H9 (cell line): ENCODE measurements around the gene TPM2. TPM values are rescaled to one million over a fixed set of nuclear protein-coding genes. Genes with fewer than 3 reads are reported as not detected.

Source experiments
- DNase-seq: peaks from one replicate; pipeline ENCODE4 v3.0.0-alpha.2; 2017
- H2AFZ ChIP-seq: one replicate; pipeline ENCODE4 v1.6.1; 2013; ENCODE audit warnings: mild to moderate bottlenecking, low read length, control low read depth, moderate library complexity
- H2AK5ac ChIP-seq: 2 replicates; pipeline ENCODE4 v1.6.1; 2013; ENCODE audit warnings: low read length, control low read depth, mixed read lengths; ENCODE audit not compliant: insufficient read length
- H2BK120ac ChIP-seq: one replicate; pipeline ENCODE4 v1.6.1; 2013; ENCODE audit warnings: low read depth, mild to moderate bottlenecking, low read length, control low read depth, inconsistent platforms; ENCODE audit not compliant: poor library complexity, severe bottlenecking
- H2BK12ac ChIP-seq: 2 replicates; pipeline ENCODE4 v1.6.1; 2013; ENCODE audit warnings: low read length, control low read depth, mixed read lengths, low read depth; ENCODE audit not compliant: insufficient read length
- H2BK15ac ChIP-seq: 2 replicates; pipeline ENCODE4 v1.6.1; 2013; ENCODE audit warnings: low read depth, low read length, control low read depth
- H2BK20ac ChIP-seq: one replicate; pipeline ENCODE4 v1.6.1; 2013; ENCODE audit warnings: low read depth, mild to moderate bottlenecking, low read length, control low read depth, inconsistent platforms; ENCODE audit not compliant: poor library complexity, severe bottlenecking
- H2BK5ac ChIP-seq: 2 replicates; pipeline ENCODE4 v1.6.1; 2013; ENCODE audit warnings: low read length, control low read depth, mixed read lengths; ENCODE audit not compliant: insufficient read length
- H3K14ac ChIP-seq: 2 replicates; pipeline ENCODE4 v1.6.1; 2013; ENCODE audit warnings: low read length, control low read depth; ENCODE audit not compliant: insufficient read depth
- H3K18ac ChIP-seq: 2 replicates; pipeline ENCODE4 v1.6.1; 2013; ENCODE audit warnings: low read depth, mild to moderate bottlenecking, mixed read lengths, low read length, control low read depth; ENCODE audit not compliant: insufficient read length
- H3K23ac ChIP-seq: 2 replicates; pipeline ENCODE4 v1.6.1; 2013; ENCODE audit warnings: low read length, control low read depth, mixed read lengths, low read depth; ENCODE audit not compliant: insufficient read length
- H3K23me2 ChIP-seq: 2 replicates; pipeline ENCODE4 v1.6.1; 2013; ENCODE audit warnings: low read depth, mild to moderate bottlenecking, mixed read lengths, low read length, control low read depth; ENCODE audit not compliant: insufficient read length, poor library complexity, severe bottlenecking
- H3K27ac ChIP-seq: 2 replicates; pipeline ENCODE4 v1.5.1; 2013; ENCODE audit warnings: low read length, control low read depth, mixed read lengths, low read depth; ENCODE audit not compliant: insufficient read length
- H3K27me3 ChIP-seq: 2 replicates; pipeline ENCODE4 v1.6.1; 2013; ENCODE audit warnings: low read length, control low read depth, inconsistent platforms; ENCODE audit not compliant: insufficient read depth
- H3K4ac ChIP-seq: 2 replicates; pipeline ENCODE4 v1.6.1; 2013; ENCODE audit warnings: low read depth, mild to moderate bottlenecking, control low read depth, inconsistent platforms, low read length, moderate library complexity
- H3K4me1 ChIP-seq: 2 replicates; pipeline ENCODE4 v1.6.1; 2013; ENCODE audit warnings: low read length, control low read depth, inconsistent platforms; ENCODE audit not compliant: insufficient read depth
- H3K4me2 ChIP-seq: 2 replicates; pipeline ENCODE4 v1.6.1; 2013; ENCODE audit warnings: low read length, control low read depth, mixed read lengths; ENCODE audit not compliant: insufficient read length, insufficient read depth
- H3K56ac ChIP-seq: 2 replicates; pipeline ENCODE4 v1.6.1; 2013; ENCODE audit warnings: low read depth, mild to moderate bottlenecking, mixed read lengths, low read length, control low read depth; ENCODE audit not compliant: insufficient read length
- H3K79me1 ChIP-seq: 2 replicates; pipeline ENCODE4 v1.6.1; 2013; ENCODE audit warnings: low read depth, mild to moderate bottlenecking, moderate library complexity, low read length, control low read depth, inconsistent platforms; ENCODE audit not compliant: insufficient read depth, poor library complexity, severe bottlenecking
- H3K79me2 ChIP-seq: 2 replicates; pipeline ENCODE4 v1.6.1; 2013; ENCODE audit warnings: low read length, control low read depth, inconsistent platforms; ENCODE audit not compliant: insufficient read depth
- H3K9ac ChIP-seq: 2 replicates; pipeline ENCODE4 v1.6.1; 2013; ENCODE audit warnings: low read length, control low read depth, mixed read lengths; ENCODE audit not compliant: insufficient read length; ENCODE audit errors: extremely low read depth
- H3K9me3 ChIP-seq: one replicate; pipeline ENCODE4 v1.6.1; 2013; ENCODE audit warnings: low read depth, low read length, inconsistent platforms; ENCODE audit not compliant: control insufficient read depth
- H3T11ph ChIP-seq: one replicate; pipeline ENCODE4 v1.6.1; 2013; ENCODE audit warnings: mild to moderate bottlenecking, low read length, control low read depth, inconsistent platforms
- H4K20me1 ChIP-seq: one replicate; pipeline ENCODE4 v1.6.1; 2013; ENCODE audit not compliant: control insufficient read depth, insufficient read length, insufficient read depth
- H4K5ac ChIP-seq: 2 replicates; pipeline ENCODE4 v1.6.1; 2013; ENCODE audit warnings: low read depth, mild to moderate bottlenecking, mixed read lengths, low read length, control low read depth; ENCODE audit not compliant: insufficient read length
- H4K8ac ChIP-seq: replicated peaks from 2 replicates; pipeline ENCODE4 v1.6.1; 2013; ENCODE audit warnings: low read length, control low read depth, mixed read lengths, low read depth; ENCODE audit not compliant: insufficient read length
- H4K91ac ChIP-seq: 2 replicates; pipeline ENCODE4 v1.6.1; 2013; ENCODE audit warnings: low read depth, mild to moderate bottlenecking, moderate library complexity, mixed read lengths, low read length, control low read depth; ENCODE audit not compliant: insufficient read length
- H3K27ac Mint-ChIP-seq, 3 experiments: 2 replicates in 2 of 3; 3 replicates in 1 of 3; pipeline ENCODE4 v1.8.0; 2020 to 2021; ENCODE audit warnings: mixed read lengths in 3 of 3, mild to moderate bottlenecking in 1 of 3, moderate library complexity in 1 of 3
- H3K27me3 Mint-ChIP-seq: 2 replicates; pipeline ENCODE4 v1.8.0; 2021; ENCODE audit warnings: low read depth, mild to moderate bottlenecking, moderate library complexity, mixed read lengths
- H3K36me3 Mint-ChIP-seq, 3 experiments: 2 replicates in 2 of 3; 3 replicates in 1 of 3; pipeline ENCODE4 v1.8.0; 2020 to 2021; ENCODE audit warnings: low read depth in 3 of 3, mixed read lengths in 3 of 3; ENCODE audit not compliant: insufficient read depth in 1 of 3
- H3K4me1 Mint-ChIP-seq, 2 experiments: 2 replicates each; pipeline ENCODE4 v1.8.0; 2020; ENCODE audit warnings: mixed read lengths in 2 of 2
- H3K4me3 Mint-ChIP-seq, 2 experiments: 2 replicates in 1 of 2; 3 replicates in 1 of 2; pipeline ENCODE4 v1.8.0; 2020 to 2021; ENCODE audit warnings: mild to moderate bottlenecking in 2 of 2, mixed read lengths in 2 of 2, moderate library complexity in 1 of 2
- H3K9me3 Mint-ChIP-seq, 2 experiments: 2 replicates in 1 of 2; 3 replicates in 1 of 2; pipeline ENCODE4 v1.8.0; 2020; ENCODE audit warnings: mild to moderate bottlenecking in 2 of 2, mixed read lengths in 2 of 2, moderate library complexity in 1 of 2
- WGBS: extraction: QIAGEN DNeasy Blood & Tissue Kit; methylation state at CpG from one replicate; pipeline ENCODE4 v1.1.7; 2013; ENCODE audit warnings: missing lambda C conversion rate, low lambda C conversion rate, mixed read lengths; ENCODE audit not compliant: insufficient read length; ENCODE audit errors: extremely low coverage; 5-methylcytosine and 5-hydroxymethylcytosine counted together
- total RNA-seq: library from RNA; stranded (reverse); gene quantifications from 2 replicates; pipeline ENCODE4 v1.2.1, GENCODE V29; 2021
- TF ChIP-seq, protein P1 (sequence below): fragments of 200-600 bp; sonication (generic); conservative IDR thresholded peaks from 3 replicates; pipeline ENCODE4 v1.8.0; 2021; ENCODE audit warnings: antibody characterized with exemption, mild to moderate bottlenecking

TPM2 gene
- total RNA-seq, 1 experiment from 2014 or later = 225 TPM

DNA sequence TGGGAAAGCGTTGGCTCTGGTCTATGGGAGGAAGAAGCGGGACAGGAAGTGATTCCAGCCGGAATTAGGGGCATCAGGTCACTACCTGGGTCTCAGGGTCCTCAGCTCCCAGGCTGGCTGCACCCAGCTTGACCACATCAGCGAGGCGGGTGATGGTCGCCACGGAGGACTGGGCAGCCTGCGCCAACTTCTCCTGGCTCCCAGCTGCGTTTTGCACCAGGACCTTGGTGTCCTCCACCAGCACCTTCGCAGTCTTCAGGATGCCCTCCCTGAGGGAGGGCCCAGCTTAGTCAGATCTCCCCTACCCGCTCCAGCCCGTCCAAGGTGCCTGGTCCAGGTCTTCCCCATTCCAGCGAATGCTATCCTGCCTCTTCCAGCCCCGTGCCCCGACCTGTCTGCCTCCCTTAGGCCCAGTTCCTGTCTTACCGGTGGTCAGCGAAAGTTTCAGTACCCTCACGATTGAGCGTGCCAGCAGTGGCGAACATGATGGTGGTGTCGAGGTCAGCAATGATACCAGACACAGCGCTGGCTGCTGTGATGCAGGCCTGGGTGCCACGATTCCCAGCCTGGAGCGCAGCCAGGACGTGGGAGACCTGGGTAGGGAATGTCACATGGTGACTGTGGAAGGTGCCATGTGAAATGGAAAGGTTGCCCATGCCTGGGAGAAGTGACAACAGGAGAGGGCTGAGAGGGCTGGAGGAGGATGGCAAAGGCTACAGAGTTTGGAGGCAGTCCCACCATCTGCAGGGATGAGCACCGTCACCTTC lies 14.4 kb upstream of the TPM2 start:
- Mint-ChIP-seq H3K9me3 (no peaks in the 10 kb centered on the region), H3K27ac (no peak overlapping the region), H3K4me1 (no peaks in the 10 kb centered on the region), H3K36me3 (peaks cover 0 to 49% (median 40%) of the 10 kb centered on the region in 3 experiments), H3K4me3 (no peak overlapping the region), H3K27me3 (no peaks in the 10 kb centered on the region)
- Histone ChIP-seq H3K9ac (no peak overlapping the region), H2BK12ac (no peak overlapping the region), H4K20me1 (no peaks in the 10 kb centered on the region), H2AFZ (no peak overlapping the region), H3K23me2 (no peaks in the 10 kb centered on the region), H2BK120ac (no peak overlapping the region), H3K27ac (no peak overlapping the region), H3K4me1 (no peaks in the 10 kb centered on the region), H3K18ac (no peak overlapping the region), H3K56ac (no peak overlapping the region), H4K5ac (no peak overlapping the region), H3K27me3 (no peaks in the 10 kb centered on the region), H3K4me2 (no peak overlapping the region), H3K79me2 (no peaks in the 10 kb centered on the region), H3K23ac (no peak overlapping the region), H4K8ac (no peak overlapping the region), H2BK5ac (no peak overlapping the region), H2BK15ac (no peak overlapping the region), H2AK5ac (no peak overlapping the region), H3K4ac (no peak overlapping the region), H2BK20ac (no peak overlapping the region), H3K79me1 (no peaks in the 10 kb centered on the region), H3K14ac (no peak overlapping the region), H3K9me3 (no peaks in the 10 kb centered on the region), H4K91ac (no peak overlapping the region), H3T11ph (no peak overlapping the region)
- TF ChIP-seq, protein P1, sequence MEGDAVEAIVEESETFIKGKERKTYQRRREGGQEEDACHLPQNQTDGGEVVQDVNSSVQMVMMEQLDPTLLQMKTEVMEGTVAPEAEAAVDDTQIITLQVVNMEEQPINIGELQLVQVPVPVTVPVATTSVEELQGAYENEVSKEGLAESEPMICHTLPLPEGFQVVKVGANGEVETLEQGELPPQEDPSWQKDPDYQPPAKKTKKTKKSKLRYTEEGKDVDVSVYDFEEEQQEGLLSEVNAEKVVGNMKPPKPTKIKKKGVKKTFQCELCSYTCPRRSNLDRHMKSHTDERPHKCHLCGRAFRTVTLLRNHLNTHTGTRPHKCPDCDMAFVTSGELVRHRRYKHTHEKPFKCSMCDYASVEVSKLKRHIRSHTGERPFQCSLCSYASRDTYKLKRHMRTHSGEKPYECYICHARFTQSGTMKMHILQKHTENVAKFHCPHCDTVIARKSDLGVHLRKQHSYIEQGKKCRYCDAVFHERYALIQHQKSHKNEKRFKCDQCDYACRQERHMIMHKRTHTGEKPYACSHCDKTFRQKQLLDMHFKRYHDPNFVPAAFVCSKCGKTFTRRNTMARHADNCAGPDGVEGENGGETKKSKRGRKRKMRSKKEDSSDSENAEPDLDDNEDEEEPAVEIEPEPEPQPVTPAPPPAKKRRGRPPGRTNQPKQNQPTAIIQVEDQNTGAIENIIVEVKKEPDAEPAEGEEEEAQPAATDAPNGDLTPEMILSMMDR = no peak
- no CpG with 5 or more reads among the region's 26 CpGs for WGBS
- DNase-seq = no peak
